BJ (cell line): ENCODE results near the gene RC3H2. TPM values are rescaled to one million over a fixed set of nuclear protein-coding genes. Genes with fewer than 3 reads are reported as not detected.
"Not testable (repeated sequence)": the region's sequence is repeated elsewhere in the genome, so short reads cannot be mapped to it uniquely, and the experiment has no call there.

Experiments
- CTCF ChIA-PET: fragments of 350-600 bp; formaldehyde crosslinking; extraction: SDS; loops from one replicate; lab custom pipeline; 2021; ENCODE audit warnings: antibody characterized with exemption, inconsistent platforms; lab: Yijun Ruan, JAX
- POLR2A ChIA-PET: fragments of 300-600 bp; sonication (Branson Sonifier 250); formaldehyde crosslinking; extraction: SDS; loops from one replicate; lab custom pipeline; 2021; ENCODE audit warnings: antibody characterized with exemption; lab: Charles Lee
- DNase-seq: peaks from one replicate; pipeline ENCODE4 v3.0.0-alpha.2; 2011; ENCODE audit warnings: low read depth
- H3K27me3 ChIP-seq: 2 replicates; pipeline ENCODE4 v1.6.0; 2011; ENCODE audit warnings: low read length; ENCODE audit not compliant: control insufficient read depth, insufficient read depth
- H3K36me3 ChIP-seq: 2 replicates; pipeline ENCODE4 v1.5.1; 2011; ENCODE audit warnings: low read length; ENCODE audit not compliant: control insufficient read depth, insufficient read depth
- H3K4me3 ChIP-seq: 2 replicates; pipeline ENCODE4 v1.5.1; 2011; ENCODE audit warnings: low read depth, mild to moderate bottlenecking, control low read depth, low read length
- CTCF ChIP-seq: IDR thresholded peaks from 2 replicates; pipeline ENCODE4 v1.5.1; 2011; ENCODE audit warnings: low read depth, mild to moderate bottlenecking, control low read depth, inconsistent platforms, low read length, moderate library complexity; ENCODE audit not compliant: insufficient read depth
- polyA plus RNA-seq: library from polyadenylated mRNA; depleted of rRNA; stranded (reverse); fragments of >200 nt; gene quantifications from 2 replicates; pipeline ENCODE4 v1.2.3, GENCODE V29; 2011

The RC3H2 gene
- polyA plus RNA-seq, 1 experiment, result 35.3 TPM

GRCh38 chr9:122815544-122815943 lies 89.6 kb downstream of the RC3H2 start:
- Histone ChIP-seq H3K27me3 (no peaks in the 10 kb centered on the region), H3K36me3 (peaks cover 3% of the 10 kb centered on the region), H3K4me3 (no peak overlapping the region)
- POLR2A ChIA-PET, result no interaction called here
- DNase-seq, result no peak
- TF ChIP-seq CTCF, result no peak
- CTCF ChIA-PET, result interaction anchor here (1.7 kb wide), 1 partner anchor 350 kb away, joined by 6 read pairs; no protein-coding TSS in a partner anchor

GRCh38 chr9:122814545-122814944 lies 90.6 kb downstream of the RC3H2 start:
- H3K36me3 ChIP-seq, result peaks cover 1% of the 10 kb centered on the region
- H3K27me3 ChIP-seq, result no peaks in the 10 kb centered on the region
- TF ChIP-seq CTCF, result no peak
- ChIA-PET POLR2A (no interaction called here), CTCF (interaction anchor here (1.7 kb wide), 1 partner anchor 349 kb away, joined by 6 read pairs; no protein-coding TSS in a partner anchor)
- no peak for DNase-seq
- H3K4me3 ChIP-seq, result no peak overlapping the region

- no peak for DNase-seq
- H3K36me3 ChIP-seq, result peaks cover 1% of the 10 kb centered on the region; the same call in 1 of the 2 replicates
- CTCF ChIA-PET, result interaction anchor here (0.6 to 6.3 kb wide), 5 partner anchors 223 to 690 kb away, joined by 3 to 110 read pairs (median 4); no protein-coding TSS in a partner anchor
- TF ChIP-seq CTCF, result no peak
- POLR2A ChIA-PET, result interaction anchor here (0.7 kb wide), 1 partner anchor 15 kb away, joined by 14 read pairs; no protein-coding TSS in a partner anchor
- no peaks in the 10 kb centered on the region for H3K27me3 ChIP-seq
- H3K4me3 ChIP-seq, result no peak overlapping the region
These were observed 92.4 kb downstream of the RC3H2 start for GRCh38 chr9:122812736-122813135.

GRCh38 chr9:122810306-122810946 lies 94.7 kb downstream of the RC3H2 start:
- ChIA-PET CTCF (interaction anchor here (0.6 to 6.3 kb wide), 17 partner anchors 13 to 940 kb away, joined by 3 to 110 read pairs (median 4); no protein-coding TSS in a partner anchor), POLR2A (no interaction called here)
- Histone ChIP-seq H3K36me3 (no peaks in the 10 kb centered on the region), H3K27me3 (no peaks in the 10 kb centered on the region), H3K4me3 (no peak overlapping the region)
- no peak for DNase-seq
- TF ChIP-seq CTCF, result peak; percentile 59

GRCh38 chr9:122809261-122809660 lies 95.9 kb downstream of the RC3H2 start:
- not testable (repeated sequence) for H3K27me3 ChIP-seq, DNase-seq, H3K36me3 ChIP-seq, H3K4me3 ChIP-seq
- ChIA-PET POLR2A (interaction anchor here (0.6 kb wide), 1 partner anchor 20 kb away, joined by 3 read pairs; no protein-coding TSS in a partner anchor), CTCF (interaction anchor here (0.7 to 6.3 kb wide), 9 partner anchors 12 to 685 kb away, joined by 3 to 110 read pairs (median 4); no protein-coding TSS in a partner anchor)
